ENCODE data around the gene BIRC6. TPM values are rescaled to one million over a fixed set of nuclear protein-coding genes. Genes with fewer than 3 reads are reported as not detected.

Gene BIRC6
- total RNA-seq, 1 donor from 2014 or later = 98.0 TPM

DNA sequence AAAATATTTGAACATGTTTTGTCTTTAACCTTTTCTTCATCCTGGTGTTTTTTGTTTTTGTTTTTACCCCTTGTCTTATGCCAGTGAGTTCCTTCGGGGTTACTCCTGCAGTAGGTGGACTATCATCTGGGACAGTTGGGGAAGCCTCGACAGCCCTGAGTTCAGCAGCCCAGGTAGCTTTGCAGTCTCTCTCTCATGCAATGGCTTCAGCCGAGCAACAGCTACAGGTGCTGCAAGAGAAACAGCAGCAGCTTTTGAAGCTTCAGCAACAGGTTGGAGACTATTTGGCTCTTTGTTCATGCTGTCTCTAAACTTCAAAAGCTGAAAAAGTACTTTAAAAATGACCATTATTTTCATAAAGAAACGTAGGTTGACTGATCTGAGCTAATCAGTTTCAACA lies 106.3 kb downstream of the BIRC6 start:
- no peaks in the 10 kb centered on the region for H3K9me3 Mint-ChIP-seq (ENCODE audit: low read depth)
- no peak for DNase-seq (ENCODE audit: low spot score, unreplicated experiment)
- no peak overlapping the region for H3K27ac Mint-ChIP-seq
- H3K36me3 Mint-ChIP-seq (ENCODE audit: insufficient read depth) = peaks cover 27% of the 10 kb centered on the region
- H3K4me3 Mint-ChIP-seq (ENCODE audit: low read depth) = no peak overlapping the region
- TF ChIP-seq, protein P1, sequence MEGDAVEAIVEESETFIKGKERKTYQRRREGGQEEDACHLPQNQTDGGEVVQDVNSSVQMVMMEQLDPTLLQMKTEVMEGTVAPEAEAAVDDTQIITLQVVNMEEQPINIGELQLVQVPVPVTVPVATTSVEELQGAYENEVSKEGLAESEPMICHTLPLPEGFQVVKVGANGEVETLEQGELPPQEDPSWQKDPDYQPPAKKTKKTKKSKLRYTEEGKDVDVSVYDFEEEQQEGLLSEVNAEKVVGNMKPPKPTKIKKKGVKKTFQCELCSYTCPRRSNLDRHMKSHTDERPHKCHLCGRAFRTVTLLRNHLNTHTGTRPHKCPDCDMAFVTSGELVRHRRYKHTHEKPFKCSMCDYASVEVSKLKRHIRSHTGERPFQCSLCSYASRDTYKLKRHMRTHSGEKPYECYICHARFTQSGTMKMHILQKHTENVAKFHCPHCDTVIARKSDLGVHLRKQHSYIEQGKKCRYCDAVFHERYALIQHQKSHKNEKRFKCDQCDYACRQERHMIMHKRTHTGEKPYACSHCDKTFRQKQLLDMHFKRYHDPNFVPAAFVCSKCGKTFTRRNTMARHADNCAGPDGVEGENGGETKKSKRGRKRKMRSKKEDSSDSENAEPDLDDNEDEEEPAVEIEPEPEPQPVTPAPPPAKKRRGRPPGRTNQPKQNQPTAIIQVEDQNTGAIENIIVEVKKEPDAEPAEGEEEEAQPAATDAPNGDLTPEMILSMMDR (IDR thresholded peaks at IDR 0.05; ENCODE audit: unreplicated experiment) = no peak
- no peaks in the 10 kb centered on the region for H3K27me3 Mint-ChIP-seq
- peaks cover 7% of the 10 kb centered on the region for H3K4me1 Mint-ChIP-seq (ENCODE audit: low read depth)

DNA sequence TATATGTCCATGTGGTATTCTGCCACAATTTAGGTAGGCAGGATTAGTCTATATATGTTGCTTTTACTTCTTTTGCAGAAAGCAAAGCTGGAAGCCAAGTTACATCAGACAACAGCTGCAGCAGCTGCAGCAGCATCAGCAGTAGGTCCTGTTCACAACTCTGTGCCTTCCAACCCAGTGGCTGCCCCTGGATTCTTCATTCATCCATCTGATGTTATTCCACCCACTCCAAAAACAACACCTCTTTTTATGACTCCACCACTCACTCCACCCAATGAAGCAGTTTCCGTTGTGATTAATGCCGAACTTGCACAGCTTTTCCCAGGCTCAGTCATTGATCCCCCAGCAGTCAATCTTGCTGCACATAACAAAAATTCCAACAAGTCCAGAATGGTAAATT lies 107.6 kb downstream of the BIRC6 start:
- TF ChIP-seq, protein P1 (IDR thresholded peaks at IDR 0.05; ENCODE audit: unreplicated experiment) = no peak
- no peak overlapping the region for H3K27ac Mint-ChIP-seq
- no peaks in the 10 kb centered on the region for H3K27me3 Mint-ChIP-seq
- no peaks in the 10 kb centered on the region for H3K9me3 Mint-ChIP-seq (ENCODE audit: low read depth)
- H3K4me3 Mint-ChIP-seq (ENCODE audit: low read depth) = no peak overlapping the region
- no peak for DNase-seq (ENCODE audit: low spot score, unreplicated experiment)
- H3K36me3 Mint-ChIP-seq (ENCODE audit: insufficient read depth) = peaks cover 27% of the 10 kb centered on the region
- H3K4me1 Mint-ChIP-seq (ENCODE audit: low read depth) = peaks cover 5% of the 10 kb centered on the region

DNA sequence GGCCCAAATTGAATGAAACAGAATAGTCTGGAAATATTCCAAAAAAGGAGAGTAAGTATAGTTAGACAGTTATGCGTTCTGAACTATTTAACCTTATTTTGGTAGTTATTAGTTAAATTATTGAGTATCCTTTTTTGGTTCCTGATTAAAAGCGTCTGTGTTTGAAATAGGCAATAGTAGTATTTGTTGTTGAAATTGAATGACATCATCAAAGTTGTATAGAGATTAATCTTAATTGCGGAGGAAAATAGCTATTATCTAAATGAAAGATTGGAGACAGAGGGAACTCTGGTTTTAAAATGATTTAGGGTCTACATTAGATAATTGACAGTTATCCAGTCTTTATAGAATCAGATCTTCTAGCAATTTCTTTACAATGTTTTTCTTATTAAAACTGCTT lies 115.8 kb downstream of the BIRC6 start:
- H3K27me3 Mint-ChIP-seq = no peaks in the 10 kb centered on the region
- H3K9me3 Mint-ChIP-seq (ENCODE audit: low read depth) = no peaks in the 10 kb centered on the region
- DNase-seq (ENCODE audit: low spot score, unreplicated experiment) = no peak
- no peak overlapping the region for H3K4me3 Mint-ChIP-seq (ENCODE audit: low read depth)
- TF ChIP-seq, protein P1 (IDR thresholded peaks at IDR 0.05; ENCODE audit: unreplicated experiment) = no peak
- H3K36me3 Mint-ChIP-seq (ENCODE audit: insufficient read depth) = peaks cover 17% of the 10 kb centered on the region
- peaks cover 3% of the 10 kb centered on the region for H3K4me1 Mint-ChIP-seq (ENCODE audit: low read depth)
- no peak overlapping the region for H3K27ac Mint-ChIP-seq

DNA sequence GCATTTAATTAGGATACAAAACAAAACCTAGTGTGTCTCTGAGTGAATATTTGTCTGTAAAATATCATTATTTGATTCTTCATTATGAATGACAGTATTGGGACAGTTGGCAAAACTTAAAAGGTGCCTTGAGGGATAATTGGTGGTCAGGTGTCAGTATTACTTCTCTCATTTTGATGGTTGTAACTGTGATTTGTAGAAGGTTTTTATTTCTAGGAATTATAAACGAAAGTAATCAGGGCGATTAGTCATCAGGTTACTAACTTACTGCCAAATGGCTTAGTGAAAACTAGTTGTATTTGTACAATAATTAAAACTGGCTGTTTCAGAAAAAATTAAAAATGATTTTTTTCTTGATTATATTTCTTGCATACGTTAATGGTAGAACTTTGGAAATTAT lies 117.6 kb downstream of the BIRC6 start:
- Mint-ChIP-seq H3K4me1 (ENCODE audit: low read depth) (no peaks in the 10 kb centered on the region), H3K27ac (no peak overlapping the region), H3K4me3 (ENCODE audit: low read depth) (no peak overlapping the region), H3K27me3 (no peaks in the 10 kb centered on the region), H3K9me3 (ENCODE audit: low read depth) (no peaks in the 10 kb centered on the region), H3K36me3 (ENCODE audit: insufficient read depth) (peaks cover 16% of the 10 kb centered on the region)
- TF ChIP-seq, protein P1 (IDR thresholded peaks at IDR 0.05; ENCODE audit: unreplicated experiment) = no peak
- DNase-seq (ENCODE audit: low spot score, unreplicated experiment) = no peak

DNA sequence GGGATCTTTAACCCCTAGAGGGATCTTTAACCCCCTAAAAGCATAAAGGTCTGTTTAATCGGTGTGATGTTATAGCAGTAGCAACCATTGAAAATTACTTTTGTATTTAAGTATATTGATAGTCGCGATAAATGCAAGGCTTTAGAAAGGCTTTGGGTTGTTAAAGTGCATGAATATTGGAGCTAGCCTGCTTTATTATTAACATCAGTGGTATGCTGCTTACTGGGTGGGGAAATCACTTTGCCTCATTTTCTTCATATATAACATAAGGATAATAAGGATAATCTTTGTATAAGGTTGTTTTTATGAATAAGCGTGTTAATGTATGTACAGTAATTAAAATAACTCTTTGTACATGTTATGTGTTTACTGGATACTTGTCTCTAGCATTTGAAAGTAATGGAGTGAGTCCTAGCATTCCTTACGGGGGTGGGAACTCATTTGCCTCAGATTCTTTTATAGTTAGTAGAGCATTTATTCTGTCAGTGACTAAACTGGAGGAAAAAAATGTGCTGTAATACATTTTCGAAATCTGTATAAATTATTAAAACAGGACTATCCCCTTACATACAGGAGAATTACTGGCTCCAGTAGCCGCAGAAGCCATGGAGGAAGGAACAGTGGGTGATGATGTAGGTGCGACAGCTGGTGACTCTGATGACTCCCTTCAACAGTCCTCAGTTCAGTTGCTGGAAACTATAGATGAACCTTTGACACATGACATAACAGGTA lies 122.2 kb downstream of the BIRC6 start:
- no peak overlapping the region for H3K27ac Mint-ChIP-seq
- no peaks in the 10 kb centered on the region for H3K4me1 Mint-ChIP-seq (ENCODE audit: low read depth)
- H3K9me3 Mint-ChIP-seq (ENCODE audit: low read depth) = no peaks in the 10 kb centered on the region
- no peaks in the 10 kb centered on the region for H3K27me3 Mint-ChIP-seq
- TF ChIP-seq, protein P1 (IDR thresholded peaks at IDR 0.05; ENCODE audit: unreplicated experiment) = no peak
- DNase-seq (ENCODE audit: low spot score, unreplicated experiment) = no peak
- H3K36me3 Mint-ChIP-seq (ENCODE audit: insufficient read depth) = peaks cover 15% of the 10 kb centered on the region
- H3K4me3 Mint-ChIP-seq (ENCODE audit: low read depth) = no peak overlapping the region
